ENCODE results near the gene ATRX. TPM values are rescaled to one million over a fixed set of nuclear protein-coding genes. Genes with fewer than 3 reads are reported as not detected.

Gene ATRX
- polyA plus RNA-seq, 1 of the 3 experiments (the other 2 are of a cell fraction), result 27.6 TPM

DNA sequence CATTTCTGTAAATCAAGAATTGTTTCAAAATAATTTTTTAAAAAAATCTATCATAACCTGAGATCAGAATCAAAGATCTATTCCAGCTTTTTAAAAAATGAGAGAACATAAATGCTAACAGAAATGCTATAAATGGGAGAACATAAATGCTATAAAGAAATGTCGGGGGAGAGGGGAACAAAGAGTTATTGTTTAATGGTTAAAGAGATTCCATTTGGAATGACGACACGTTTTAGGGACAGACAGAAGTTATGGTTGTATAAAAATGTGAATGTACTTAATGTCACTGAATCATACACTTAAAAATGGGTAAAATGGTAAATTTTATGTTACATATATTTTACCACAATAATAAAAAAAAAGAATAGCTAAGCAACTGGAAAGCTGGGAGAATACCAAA lies 127.1 kb downstream of the ATRX start:
- peaks cover 13% of the 10 kb centered on the region; the same call in 1 of the 2 replicates for H3K79me2 ChIP-seq (ENCODE audit: insufficient read depth)
- no peak overlapping the region for H3K27ac ChIP-seq (ENCODE audit: low read depth in 2 of 2, low read length in 1 of 2)
- DNase-seq, result no peak
- H3K9ac ChIP-seq, result no peak overlapping the region
- peaks cover 35 to 56% of the 10 kb centered on the region in 2 experiments for H3K36me3 ChIP-seq (replicated peaks in 1 of 2; ENCODE audit: control insufficient read depth in 1 of 2, insufficient read depth in 2 of 2, low read length in 1 of 2)
- no peaks in the 10 kb centered on the region for H3K9me3 ChIP-seq
- H3K9me2 ChIP-seq, result no peaks in the 10 kb centered on the region
- TF ChIP-seq POLR2AphosphoS5 (IDR thresholded peaks at IDR 0.05; ENCODE audit: low read depth, low read length) (no peak), GABPA (IDR thresholded peaks at IDR 0.05; ENCODE audit: low read depth) (no peak), TCF12 (IDR thresholded peaks at IDR 0.05) (no peak), RFX5 (IDR thresholded peaks at IDR 0.05; ENCODE audit: low read length) (no peak), FOSL2 (IDR thresholded peaks at IDR 0.05; ENCODE audit: borderline replicate concordance, low read depth) (no peak)
- TF ChIP-seq, protein P1, sequence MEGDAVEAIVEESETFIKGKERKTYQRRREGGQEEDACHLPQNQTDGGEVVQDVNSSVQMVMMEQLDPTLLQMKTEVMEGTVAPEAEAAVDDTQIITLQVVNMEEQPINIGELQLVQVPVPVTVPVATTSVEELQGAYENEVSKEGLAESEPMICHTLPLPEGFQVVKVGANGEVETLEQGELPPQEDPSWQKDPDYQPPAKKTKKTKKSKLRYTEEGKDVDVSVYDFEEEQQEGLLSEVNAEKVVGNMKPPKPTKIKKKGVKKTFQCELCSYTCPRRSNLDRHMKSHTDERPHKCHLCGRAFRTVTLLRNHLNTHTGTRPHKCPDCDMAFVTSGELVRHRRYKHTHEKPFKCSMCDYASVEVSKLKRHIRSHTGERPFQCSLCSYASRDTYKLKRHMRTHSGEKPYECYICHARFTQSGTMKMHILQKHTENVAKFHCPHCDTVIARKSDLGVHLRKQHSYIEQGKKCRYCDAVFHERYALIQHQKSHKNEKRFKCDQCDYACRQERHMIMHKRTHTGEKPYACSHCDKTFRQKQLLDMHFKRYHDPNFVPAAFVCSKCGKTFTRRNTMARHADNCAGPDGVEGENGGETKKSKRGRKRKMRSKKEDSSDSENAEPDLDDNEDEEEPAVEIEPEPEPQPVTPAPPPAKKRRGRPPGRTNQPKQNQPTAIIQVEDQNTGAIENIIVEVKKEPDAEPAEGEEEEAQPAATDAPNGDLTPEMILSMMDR (IDR thresholded peaks at IDR 0.05), result no peak
- TF ChIP-seq, protein P2, sequence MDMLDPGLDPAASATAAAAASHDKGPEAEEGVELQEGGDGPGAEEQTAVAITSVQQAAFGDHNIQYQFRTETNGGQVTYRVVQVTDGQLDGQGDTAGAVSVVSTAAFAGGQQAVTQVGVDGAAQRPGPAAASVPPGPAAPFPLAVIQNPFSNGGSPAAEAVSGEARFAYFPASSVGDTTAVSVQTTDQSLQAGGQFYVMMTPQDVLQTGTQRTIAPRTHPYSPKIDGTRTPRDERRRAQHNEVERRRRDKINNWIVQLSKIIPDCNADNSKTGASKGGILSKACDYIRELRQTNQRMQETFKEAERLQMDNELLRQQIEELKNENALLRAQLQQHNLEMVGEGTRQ (IDR thresholded peaks at IDR 0.05; ENCODE audit: borderline replicate concordance, low read depth, low read length), result no peak
- no peak overlapping the region for H3K4me2 ChIP-seq
- POLR2A ChIA-PET, result no interaction called here
- H4K20me1 ChIP-seq (ENCODE audit: insufficient read depth), result peaks cover 8% of the 10 kb centered on the region
- H3K4me1 ChIP-seq (ENCODE audit: control insufficient read depth in 1 of 2, insufficient read depth in 2 of 2, low read depth in 1 of 2, low read length in 1 of 2), result no peaks in the 10 kb centered on the region
- no peaks in the 10 kb centered on the region for H3K27me3 ChIP-seq (ENCODE audit: insufficient read depth)
- CTCF ChIA-PET, result no interaction called here
- peaks cover 8% of the 10 kb centered on the region for H3F3A ChIP-seq (replicated peaks; ENCODE audit: insufficient read depth)
- WGBS (ENCODE audit: low lambda C conversion rate), result 98% methylated on average over 3 of the region's 3 CpGs
- H2AFZ ChIP-seq (ENCODE audit: low read depth), result no peak overlapping the region
- H3K4me3 ChIP-seq (ENCODE audit: low read depth in 2 of 2, low read length in 1 of 2), result no peak overlapping the region

DNA sequence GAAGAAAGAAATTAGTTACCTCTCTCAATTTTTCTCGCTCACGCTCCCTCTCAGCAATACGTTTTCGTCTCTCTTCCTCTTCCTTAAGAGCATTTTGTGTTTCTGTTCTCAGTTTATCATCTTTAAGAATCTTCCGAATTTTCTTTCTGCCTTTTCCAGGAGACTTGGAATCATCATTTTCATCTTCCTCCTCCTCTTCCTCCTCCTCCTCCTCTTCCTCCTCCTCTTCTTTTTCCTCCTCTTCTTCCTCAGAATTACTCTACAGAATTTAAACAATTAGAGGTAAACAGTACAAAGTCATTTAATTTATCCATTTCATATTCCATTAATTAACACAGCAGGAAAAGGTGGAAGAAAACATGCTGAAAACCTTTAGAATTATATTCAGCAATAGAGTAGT lies 133.9 kb downstream of the ATRX start:
- H3F3A ChIP-seq (replicated peaks; ENCODE audit: insufficient read depth), result peaks cover 5% of the 10 kb centered on the region
- DNase-seq, result no peak
- 98% methylated on average over 5 of the region's 5 CpGs for WGBS (ENCODE audit: low lambda C conversion rate)
- H3K36me3 ChIP-seq (replicated peaks in 1 of 2; ENCODE audit: control insufficient read depth in 1 of 2, insufficient read depth in 2 of 2, low read length in 1 of 2), result peaks cover 43 to 88% of the 10 kb centered on the region in 2 experiments
- no peaks in the 10 kb centered on the region for H3K9me3 ChIP-seq
- ChIA-PET CTCF (no interaction called here), POLR2A (no interaction called here)
- H3K27ac ChIP-seq (ENCODE audit: low read depth in 2 of 2, low read length in 1 of 2), result no peak overlapping the region
- H3K4me3 ChIP-seq (ENCODE audit: low read depth in 2 of 2, low read length in 1 of 2), result no peak overlapping the region
- H3K9me2 ChIP-seq, result no peaks in the 10 kb centered on the region
- no peaks in the 10 kb centered on the region; a peak in 1 of 4 replicates for H3K4me1 ChIP-seq (ENCODE audit: control insufficient read depth in 1 of 2, insufficient read depth in 2 of 2, low read depth in 1 of 2, low read length in 1 of 2)
- TF ChIP-seq TAF1 (IDR thresholded peaks at IDR 0.05; ENCODE audit: borderline replicate concordance, low read depth, low read length) (no peak), TEAD4 (IDR thresholded peaks at IDR 0.05; ENCODE audit: borderline replicate concordance, insufficient read depth) (no peak), MEF2A (IDR thresholded peaks at IDR 0.05; ENCODE audit: borderline replicate concordance, low read depth) (no peak), POLR2AphosphoS5 (IDR thresholded peaks at IDR 0.05; ENCODE audit: low read depth, low read length) (no peak), RCOR1 (IDR thresholded peaks at IDR 0.05; ENCODE audit: low read length) (no peak), MXI1 (IDR thresholded peaks at IDR 0.05; ENCODE audit: low read depth, low read length) (no peak), JUND (IDR thresholded peaks at IDR 0.05) (no peak), EZH2phosphoT487 (IDR thresholded peaks at IDR 0.05; ENCODE audit: borderline replicate concordance, low read depth) (no peak), NFIC (IDR thresholded peaks at IDR 0.05; ENCODE audit: borderline replicate concordance) (no peak), SMC3 (IDR thresholded peaks at IDR 0.05; ENCODE audit: low read depth, low read length) (no peak)
- H3K79me2 ChIP-seq (ENCODE audit: insufficient read depth), result peaks cover 22% of the 10 kb centered on the region; the same call in 1 of the 2 replicates
- no peaks in the 10 kb centered on the region for H4K20me1 ChIP-seq (ENCODE audit: insufficient read depth)
- no peaks in the 10 kb centered on the region for H3K27me3 ChIP-seq (ENCODE audit: insufficient read depth)
- H3K9ac ChIP-seq, result no peak overlapping the region
- no peak overlapping the region for H3K4me2 ChIP-seq
- no peak overlapping the region for H2AFZ ChIP-seq (ENCODE audit: low read depth)

All from SK-N-SH (cell line).